Skin epidermis (tissue), 12 donors: ENCODE measurements around the gene C2orf49.
"Not testable (repeated sequence)": the region's sequence is repeated elsewhere in the genome, so short reads cannot be mapped to it uniquely, and the experiment has no call there.

Experiments
- H3K27ac ChIP-seq, 21 experiments: fragments of 200-600 bp; sonication (generic) in 11 of 21; one replicate each; pipeline ENCODE4 v1.5.0; 2020; ENCODE audit warnings: mild to moderate bottlenecking in 3 of 21, inconsistent platforms in 2 of 21, moderate library complexity in 2 of 21
- H3K4me3 ChIP-seq, 7 experiments: fragments of 200-600 bp; sonication (generic) in 2 of 7; one replicate each; pipeline ENCODE4 v1.5.0; 2020; ENCODE audit warnings: inconsistent platforms in 2 of 7, mild to moderate bottlenecking in 2 of 7, moderate library complexity in 1 of 7

The C2orf49 gene

DNA sequence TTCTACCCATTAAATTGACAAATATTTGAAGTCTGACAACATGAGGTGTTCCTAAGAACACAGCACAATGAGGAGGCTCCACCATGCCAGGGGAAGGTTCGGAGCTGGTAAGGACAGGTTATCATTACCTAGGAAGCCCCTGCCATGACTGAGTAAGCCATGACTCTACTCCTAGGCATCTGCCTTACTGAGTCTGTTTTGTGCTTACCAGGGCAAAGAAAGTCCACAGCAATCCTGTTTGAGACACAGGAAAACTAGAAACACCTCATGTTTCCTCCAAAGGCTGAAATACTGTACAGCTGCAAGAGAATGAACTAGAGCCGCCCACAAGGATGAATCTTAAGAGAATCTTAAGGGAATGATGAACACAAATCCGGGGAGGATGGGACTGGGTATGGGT lies 19.4 kb upstream of the C2orf49 start:
- no peak overlapping the region for H3K4me3 ChIP-seq
- no peak overlapping the region for H3K27ac ChIP-seq

DNA sequence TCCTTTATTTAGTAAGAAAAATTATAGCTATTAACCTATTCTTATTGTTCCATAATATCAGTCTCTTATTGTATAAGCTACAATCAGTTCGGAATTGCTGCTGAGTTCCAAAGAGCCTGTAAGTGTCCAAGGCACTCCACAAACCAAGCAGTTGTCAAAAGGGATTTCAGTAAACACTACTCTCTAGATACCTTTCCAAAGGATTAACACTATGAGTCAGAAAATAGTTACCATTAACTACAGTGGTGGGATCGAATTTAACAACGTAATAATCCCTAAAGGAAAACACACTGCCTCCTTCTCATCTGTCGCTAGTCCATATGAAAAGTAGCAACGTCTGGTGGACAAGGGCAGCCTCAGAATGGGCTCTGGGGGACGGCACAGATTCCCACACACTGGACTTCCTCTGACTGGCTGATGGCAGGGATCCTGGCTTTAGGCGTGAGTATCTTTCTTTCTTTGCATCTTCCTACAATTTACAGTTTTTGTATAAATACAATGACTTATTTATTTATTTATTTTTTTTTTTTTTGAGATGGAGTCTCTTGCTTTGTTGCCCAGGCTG lies 16.6 kb upstream of the C2orf49 start:
- H3K27ac ChIP-seq, result no peak overlapping the region

DNA sequence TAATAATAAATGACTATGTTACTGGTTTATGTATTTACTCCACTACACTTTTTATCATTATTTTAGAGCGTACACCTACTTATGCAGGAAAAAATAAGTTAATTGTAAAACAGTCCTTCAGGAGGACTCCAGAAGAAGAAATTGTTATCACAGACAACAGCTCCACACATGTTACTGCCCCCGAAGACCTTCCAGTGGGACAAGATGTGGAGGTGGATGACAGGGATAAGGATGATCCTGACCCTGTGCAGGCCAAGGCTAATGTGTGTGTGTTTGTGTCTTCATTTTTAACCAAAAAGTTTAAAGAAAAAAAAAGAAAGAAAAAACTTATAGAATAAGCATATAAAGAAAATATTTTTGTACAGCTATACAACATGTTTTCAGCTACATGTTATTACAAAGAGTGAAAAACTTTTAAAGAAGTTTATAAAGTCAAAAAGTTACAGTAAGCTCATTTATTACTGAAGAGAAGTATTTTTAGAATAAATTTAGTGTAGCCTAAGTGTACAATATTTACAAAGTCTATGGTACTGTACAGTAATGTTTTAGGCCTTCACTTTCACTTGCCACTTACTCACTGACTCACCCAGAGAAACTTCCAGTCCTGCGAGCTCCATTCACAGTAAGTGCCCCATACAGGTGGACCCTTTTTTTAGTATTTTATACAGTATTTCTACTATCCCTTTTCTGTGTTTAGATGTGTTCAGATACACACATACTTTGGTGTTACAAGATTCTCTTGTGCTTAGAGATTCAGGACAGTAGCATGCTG lies 15.3 kb upstream of the C2orf49 start:
- H3K27ac ChIP-seq, result no peak overlapping the region
- no peak overlapping the region for H3K4me3 ChIP-seq

More for the DNA sequence above, 16.6 kb upstream of the C2orf49 start:
- H3K4me3 ChIP-seq, result no peak overlapping the region

DNA sequence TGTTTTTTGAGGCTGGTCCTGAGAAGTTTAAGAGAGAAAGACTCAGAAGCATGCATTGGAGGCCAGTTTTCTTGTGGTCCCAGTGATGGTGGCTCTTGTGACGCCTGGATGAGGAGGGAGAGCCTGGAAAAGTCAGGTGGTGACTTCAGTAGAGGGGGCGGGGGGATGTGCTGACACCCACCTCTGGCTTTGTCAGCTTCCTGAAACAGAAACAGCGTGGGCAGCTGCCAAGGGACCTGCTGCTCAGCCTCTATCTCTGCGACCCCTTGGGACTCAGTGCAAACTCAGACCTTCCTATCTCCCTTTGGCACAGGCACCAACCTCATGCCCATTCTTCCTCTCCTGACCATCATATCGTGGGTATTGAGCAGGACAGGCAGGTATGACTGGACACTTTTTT lies 14.2 kb upstream of the C2orf49 start:
- H3K4me3 ChIP-seq, result no peak overlapping the region
- H3K27ac ChIP-seq, result no peak overlapping the region

DNA sequence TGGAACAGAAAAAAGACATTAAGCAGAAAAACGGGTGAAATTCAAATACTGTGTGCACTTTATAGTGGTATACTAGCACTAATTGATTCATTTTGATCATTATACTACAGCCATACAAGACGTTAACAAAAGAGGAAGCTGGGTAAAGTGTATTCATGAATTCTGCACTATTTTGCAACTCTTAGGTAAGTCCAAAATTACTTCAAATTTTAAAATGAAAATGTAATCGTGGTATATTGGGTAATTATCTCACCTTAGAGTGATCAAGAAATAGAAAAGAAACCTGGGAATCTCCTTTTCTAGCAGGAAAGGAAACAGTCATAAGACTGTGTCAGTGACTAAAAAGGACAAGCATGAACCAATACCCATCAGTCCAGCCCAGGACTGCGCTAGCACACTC lies 13.2 kb upstream of the C2orf49 start:
- no peak overlapping the region for H3K4me3 ChIP-seq
- peak overlapping the region in 6 of 21 experiments; percentile 14 to 57 (median 28) for H3K27ac ChIP-seq

DNA sequence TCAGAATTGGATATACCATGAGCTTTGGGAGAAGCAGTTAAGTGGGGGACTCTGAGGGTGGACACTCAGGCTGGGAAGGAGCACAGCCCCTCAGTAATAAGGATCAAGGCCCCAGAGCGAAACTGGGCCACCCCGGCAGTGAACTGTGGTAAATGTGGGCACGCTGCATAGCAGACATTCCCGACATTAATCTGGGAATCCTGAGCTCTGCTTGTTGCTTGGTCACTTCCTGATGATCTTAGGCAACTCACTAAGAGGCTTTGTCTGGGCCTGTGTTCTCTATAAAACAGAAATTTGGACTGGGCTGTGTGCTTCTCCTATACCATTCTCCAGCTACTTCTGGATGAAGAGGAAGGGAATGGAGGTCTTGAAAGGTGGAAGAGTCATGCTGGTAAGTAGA lies 12.6 kb upstream of the C2orf49 start:
- no peak overlapping the region for H3K4me3 ChIP-seq
- H3K27ac ChIP-seq, result peak overlapping the region in 8 of 21 experiments; percentile 14 to 57 (median 42)

DNA sequence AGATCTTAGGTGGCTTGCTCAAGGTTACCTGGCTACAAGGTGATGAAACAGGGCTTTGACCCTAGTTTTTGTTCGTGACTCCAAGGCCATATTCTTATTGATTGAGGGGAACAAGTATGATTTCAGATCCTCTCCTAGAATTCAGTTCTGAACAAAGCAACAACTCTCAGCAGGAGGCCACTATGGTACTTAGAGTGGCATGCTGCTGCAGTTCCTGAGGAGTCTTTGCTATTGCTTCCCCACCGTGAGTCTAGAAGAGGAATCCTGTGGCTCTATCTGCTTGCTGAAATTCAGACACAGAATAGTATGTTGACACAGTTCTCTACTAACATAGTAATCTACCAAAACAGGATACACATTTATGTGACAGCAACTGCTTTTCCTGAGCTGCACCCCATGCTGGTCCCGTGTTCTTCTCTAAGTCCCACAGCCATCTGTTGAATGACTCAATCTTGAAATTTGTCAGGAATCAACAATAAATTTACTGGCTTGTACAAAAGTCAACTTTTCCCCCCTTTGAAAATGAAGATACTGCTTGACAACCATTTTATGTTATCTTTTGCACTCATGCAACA lies 11.9 kb upstream of the C2orf49 start:
- no peak overlapping the region for H3K4me3 ChIP-seq
- peak overlapping the region in 4 of 21 experiments; percentile 53 to 57 (median 55) for H3K27ac ChIP-seq

DNA sequence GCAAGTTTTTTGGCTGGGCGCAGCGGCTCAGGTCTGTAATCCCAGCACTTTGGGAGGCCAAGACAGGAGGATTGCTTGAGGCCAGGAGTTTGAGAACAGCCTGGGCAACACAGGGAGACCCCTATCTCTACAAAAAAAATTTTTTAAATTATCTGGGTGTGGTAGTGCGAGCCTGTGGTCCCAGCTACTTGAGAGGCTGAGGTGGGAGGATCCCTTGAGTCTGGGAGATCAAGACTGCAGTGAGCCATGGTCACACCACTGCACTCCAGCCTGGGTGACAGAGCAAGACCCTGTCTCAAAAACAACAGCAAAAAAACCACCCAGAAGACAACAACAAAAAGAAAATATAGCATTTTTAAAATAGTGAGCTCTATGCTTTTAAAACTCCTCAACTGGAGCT lies 10.1 kb upstream of the C2orf49 start:
- not testable (repeated sequence) for H3K27ac ChIP-seq, H3K4me3 ChIP-seq

DNA sequence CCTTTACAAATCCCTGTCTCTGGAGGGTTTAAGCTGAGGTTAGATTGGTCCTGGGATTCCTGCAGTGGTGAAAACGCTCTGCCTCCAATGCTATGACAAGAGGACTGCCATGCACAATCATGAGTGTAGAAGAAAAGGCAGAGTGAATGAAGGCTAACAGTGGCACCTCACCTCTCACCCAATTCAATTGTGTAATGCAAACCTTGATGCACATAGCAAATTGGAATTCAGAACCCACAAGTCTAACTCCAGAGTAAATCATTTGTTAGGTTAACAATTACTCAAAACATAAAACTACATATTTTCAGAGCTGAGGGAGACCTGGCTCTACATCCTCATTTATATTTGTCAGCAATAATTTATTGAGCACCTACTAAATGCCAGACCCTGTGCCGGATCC lies 9.7 kb upstream of the C2orf49 start:
- H3K27ac ChIP-seq, result peak overlapping the region in 1 of 21 experiments; percentile 94
- no peak overlapping the region for H3K4me3 ChIP-seq

DNA sequence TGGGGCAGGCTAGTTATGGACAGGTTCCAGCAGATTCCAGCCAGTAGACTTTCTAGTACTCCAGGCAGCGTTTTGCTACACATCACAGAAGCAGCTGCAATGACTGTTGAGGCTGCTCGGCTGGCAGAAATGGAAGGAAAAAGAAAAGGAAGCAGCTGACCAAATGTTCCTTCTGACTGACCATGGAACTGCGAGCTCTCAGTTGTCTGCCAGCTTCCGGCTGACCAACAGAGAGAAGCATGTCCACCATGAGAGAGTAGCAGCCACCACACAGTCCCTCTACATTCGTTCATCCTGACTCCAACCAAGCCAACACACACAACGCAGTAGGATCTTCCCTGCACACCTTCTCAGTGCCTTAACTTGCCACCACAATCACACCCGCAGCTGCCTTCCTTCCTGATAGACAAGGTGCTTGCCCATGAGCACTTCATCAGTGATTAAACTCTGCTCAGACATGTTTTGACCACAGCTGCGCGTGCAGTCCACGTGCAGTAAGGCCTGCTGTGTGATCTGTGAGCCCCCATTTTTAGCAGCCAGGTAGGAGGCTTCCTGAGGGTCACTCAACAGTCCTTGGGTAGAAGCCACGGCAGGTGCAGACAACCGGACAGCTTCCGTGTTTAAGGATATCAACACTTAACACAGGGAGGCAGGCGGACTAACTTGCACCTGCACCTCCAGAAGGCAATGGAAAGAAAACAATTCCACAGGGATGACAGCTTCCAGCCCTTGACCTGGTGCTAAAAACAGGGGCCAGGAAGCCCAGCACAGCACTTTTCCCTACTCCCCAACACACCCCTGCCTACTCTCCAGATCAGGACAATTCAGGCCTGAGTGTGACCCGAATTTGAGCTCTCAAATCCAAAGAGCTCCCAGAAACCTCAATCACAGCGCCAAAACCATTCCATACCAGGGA lies 8.8 kb upstream of the C2orf49 start:
- H3K4me3 ChIP-seq, result peak overlapping the region; percentile 53 to 81 (median 59)
- H3K27ac ChIP-seq, result peak overlapping the region in 20 of 21 experiments; percentile 6 to 99 (median 80)

DNA sequence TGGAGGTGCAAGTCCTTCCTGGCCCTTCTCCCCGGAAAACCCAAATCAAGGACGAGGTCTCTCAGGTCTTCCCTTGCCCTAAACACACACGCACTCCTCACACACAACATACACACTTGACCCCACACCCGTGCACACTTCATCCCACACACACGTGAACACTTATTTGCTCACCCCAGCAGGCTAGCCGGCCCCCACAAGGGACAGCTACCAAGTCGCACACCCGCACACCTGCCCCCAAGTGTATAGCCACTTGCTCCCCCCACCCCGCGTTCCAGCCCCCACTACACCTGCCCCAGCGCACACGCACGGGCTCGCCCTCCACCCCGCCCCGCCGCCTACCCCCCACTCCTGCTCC lies 8.2 kb upstream of the C2orf49 start:
- Histone ChIP-seq H3K27ac (peak overlapping the region; percentile 41 to 99 (median 80)), H3K4me3 (peak overlapping the region; percentile 53 to 81 (median 59))

DNA sequence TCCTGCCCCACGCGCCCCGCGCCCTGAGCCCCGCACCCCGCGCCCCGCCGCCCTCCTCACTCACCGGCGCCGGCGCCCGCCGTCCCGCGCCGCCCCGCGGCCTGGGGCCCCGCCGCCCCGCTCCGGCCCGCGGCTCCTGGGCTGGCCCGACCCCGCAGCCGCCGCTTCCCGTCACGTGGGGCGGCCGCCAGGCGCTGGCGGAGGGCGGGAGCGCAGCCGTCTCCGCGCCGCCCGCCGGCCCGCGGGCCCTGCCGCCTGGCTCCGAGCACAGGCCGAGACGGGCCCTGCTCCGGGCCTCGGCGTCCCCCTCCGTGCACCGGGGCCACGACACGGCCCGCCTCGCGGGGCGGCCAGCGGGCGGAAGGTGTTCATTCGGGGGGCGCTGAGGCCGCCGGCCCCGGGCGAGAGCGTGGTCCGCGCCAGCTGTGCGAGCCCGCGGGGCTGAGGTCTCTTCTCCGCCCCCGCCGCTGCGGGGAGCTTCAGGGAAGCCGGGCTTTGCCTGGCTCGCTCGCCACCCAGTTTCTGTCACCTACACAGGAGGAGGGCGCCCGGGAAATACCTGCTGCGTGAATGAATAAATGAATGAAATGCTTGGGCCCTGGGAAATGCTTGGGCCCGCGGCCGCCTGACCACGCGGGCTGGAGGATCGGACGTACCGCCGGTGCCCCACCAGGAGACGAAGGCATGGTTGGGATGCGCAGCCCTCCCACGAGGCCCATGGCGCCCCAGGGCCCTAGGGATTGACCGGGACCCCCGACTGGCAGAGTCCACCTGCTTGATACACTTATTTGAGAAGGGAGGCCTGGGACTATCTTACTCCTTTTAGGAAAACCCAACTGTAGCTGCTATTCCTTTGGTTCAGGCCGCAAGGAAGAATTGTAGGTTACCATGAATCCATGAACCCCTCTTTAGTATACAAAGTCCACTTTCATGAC lies 7.5 kb upstream of the C2orf49 start, which contains the start of gene TGFBRAP1:
Gene TGFBRAP1 (minus strand): TSS at position 175 of the 935 bp plus-strand sequence. CDS start 21,434 bp downstream, outside the sequence.
- Histone ChIP-seq H3K4me3 (peak within 1 kb of the TSS; percentile 56 to 81 (median 63)), H3K27ac (peak within 1 kb of the TSS; percentile 81 to 99 (median 95))

DNA sequence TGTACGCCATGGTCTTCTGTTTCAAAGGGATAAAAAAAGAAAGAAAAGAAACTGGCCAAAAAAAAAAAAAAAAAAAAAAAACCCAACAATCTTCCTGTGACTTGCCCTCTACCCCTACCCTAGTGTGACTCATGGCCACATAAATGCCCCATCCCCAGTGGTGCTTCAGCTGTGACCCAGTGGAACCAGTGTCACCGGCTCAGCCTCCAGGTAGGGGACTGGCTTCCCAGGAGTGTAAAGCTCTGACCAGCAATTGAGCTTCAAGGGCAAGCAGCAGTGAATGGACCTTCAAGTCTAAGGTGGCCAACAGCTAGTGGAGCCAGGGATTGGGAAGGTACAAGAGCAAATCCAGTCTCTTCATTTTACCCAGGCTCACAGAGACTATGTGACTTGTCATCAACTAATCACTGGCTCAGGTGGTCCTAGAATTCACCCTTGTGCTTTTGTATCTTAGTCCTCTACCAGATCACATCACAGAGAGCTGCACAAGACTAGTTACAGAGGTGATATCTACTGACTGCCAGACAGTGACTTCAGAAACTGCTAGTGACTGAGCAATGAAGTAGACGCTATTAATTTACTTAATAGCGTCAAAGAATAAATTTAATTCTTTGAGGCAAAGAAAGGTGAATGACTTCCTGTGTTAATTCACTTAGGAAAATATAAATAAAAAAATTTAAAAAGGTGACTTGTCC lies 6.5 kb upstream of the C2orf49 start:
- H3K27ac ChIP-seq, result peak overlapping the region in 6 of 21 experiments; percentile 86 to 97 (median 94)
- H3K4me3 ChIP-seq, result no peak overlapping the region

DNA sequence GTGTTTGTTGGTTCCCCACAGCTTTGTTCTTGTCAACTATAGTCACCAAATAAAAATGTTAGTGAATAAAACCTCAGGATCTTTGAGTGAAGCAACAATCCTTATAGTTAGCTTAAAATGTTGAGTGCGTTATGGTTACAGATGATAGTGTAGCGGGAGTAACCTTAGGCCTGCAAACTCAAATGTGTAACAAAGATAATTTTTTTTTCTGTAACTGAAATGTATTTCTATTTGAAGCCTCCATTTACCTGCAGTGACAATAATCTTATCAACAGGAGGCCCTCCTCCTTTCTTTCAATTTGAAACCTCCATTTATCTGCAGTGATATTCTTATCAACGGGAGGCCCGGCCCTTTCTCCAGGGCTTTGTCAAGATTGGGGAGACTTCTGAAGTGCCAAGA lies 3.1 kb upstream of the C2orf49 start:
- H3K4me3 ChIP-seq, result no peak overlapping the region
- no peak overlapping the region for H3K27ac ChIP-seq

DNA sequence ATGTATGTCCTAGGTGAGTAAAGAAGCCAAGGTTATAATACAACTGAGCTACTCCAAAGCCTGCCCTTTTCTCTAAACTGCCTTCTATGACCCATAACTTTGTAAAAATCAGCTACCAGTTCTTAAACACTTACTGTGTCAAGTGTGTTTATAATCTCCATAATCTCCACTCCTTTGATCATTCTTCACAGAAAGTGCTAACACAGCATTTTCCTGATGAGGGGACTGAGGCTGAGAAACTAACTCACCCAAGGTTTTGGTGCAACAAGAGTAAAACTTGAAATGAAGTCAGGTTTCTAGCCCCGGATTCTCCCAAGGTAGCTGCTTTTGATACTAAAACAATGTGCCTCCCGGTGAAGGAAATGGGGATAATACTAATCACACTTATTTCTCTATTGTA lies 1.9 kb upstream of the C2orf49 start:
- no peak overlapping the region for H3K4me3 ChIP-seq
- H3K27ac ChIP-seq, result no peak overlapping the region

DNA sequence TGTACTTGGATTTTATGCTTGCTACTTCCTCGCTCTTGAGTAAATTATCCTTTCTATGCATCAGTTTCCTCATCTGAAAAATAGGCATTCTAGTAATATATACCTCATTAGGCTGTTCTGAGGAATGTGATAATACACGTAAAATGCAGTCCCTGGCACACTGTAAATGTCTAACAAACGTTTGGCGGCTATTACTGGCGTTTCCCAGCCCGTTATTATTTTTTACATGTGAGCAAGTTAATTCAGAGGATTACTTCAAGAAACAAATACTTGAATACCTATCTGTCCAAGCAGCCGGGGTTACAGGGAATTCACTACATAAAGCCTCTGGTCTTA lies 586 bp upstream of the C2orf49 start:
- H3K4me3 ChIP-seq, result peak overlapping the region; percentile 77 to 91 (median 89)
- H3K27ac ChIP-seq, result peak overlapping the region in 20 of 21 experiments; percentile 89 to 100 (median 98)

DNA sequence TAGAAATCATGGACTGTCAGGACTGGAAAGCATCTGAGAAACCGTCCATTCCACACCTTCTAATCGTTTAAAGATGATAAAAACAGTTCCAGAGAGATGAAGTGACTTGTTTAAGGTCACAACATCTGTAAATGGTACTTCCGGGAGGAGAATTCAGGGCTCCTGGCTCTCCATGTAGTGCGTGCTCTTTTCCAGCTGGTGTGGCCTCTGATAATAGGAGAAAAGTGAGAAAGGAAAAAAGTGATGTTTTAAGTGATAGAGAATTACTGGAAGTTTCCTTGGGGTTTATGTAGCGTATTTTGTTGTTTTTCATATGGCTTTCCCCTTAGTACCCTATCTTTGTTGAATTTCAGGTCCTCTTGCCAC lies 663 bp downstream of the C2orf49 start:
- Histone ChIP-seq H3K4me3 (peak overlapping the region; percentile 77 to 91 (median 89)), H3K27ac (peak overlapping the region; percentile 48 to 100 (median 98))

DNA sequence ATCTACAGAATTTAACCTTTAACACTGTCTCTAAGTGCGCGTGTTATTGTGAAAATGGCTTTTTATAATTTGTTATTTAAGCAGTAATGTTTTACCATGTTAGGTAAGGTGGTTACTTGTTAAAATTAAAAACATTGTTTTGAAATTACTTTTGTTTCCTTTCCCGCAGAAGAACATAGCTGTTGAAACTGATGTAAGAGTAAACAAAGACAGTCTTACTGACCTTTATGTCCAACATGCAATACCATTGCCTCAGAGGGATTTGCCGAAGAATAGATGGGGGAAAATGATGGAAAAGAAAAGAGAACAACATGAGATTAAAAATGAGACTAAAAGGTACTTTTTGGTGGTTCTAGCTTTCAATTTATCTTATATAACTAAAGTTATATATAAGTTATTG lies 2.1 kb downstream of the C2orf49 start:
- Histone ChIP-seq H3K4me3 (no peak overlapping the region), H3K27ac (no peak overlapping the region)
